Measurements from ENCODE around the gene TBC1D25. TPM values are rescaled to one million over a fixed set of nuclear protein-coding genes. Genes with fewer than 3 reads are reported as not detected.

TBC1D25 gene
- polyA plus RNA-seq, 1 of the 3 experiments (the other 2 are of a cell fraction): 18.4 TPM

- Histone ChIP-seq H3K27me3 (ENCODE audit: insufficient read depth) (no peaks in the 10 kb centered on the region; the same call in 1 of the 2 replicates), H3K36me3 (replicated peaks in 1 of 2; ENCODE audit: control insufficient read depth in 1 of 2, insufficient read depth in 2 of 2, low read length in 1 of 2) (no peaks in the 10 kb centered on the region), H3K9me2 (no peaks in the 10 kb centered on the region), H2AFZ (ENCODE audit: low read depth) (peak within 1 kb of the TSS; percentile 84), H3F3A (replicated peaks; ENCODE audit: insufficient read depth) (no peaks in the 10 kb centered on the region), H3K79me2 (ENCODE audit: insufficient read depth) (no peaks in the 10 kb centered on the region), H3K27ac (ENCODE audit: low read depth in 2 of 2, low read length in 1 of 2) (peak within 1 kb of the TSS in 1 of 2 experiments; percentile 48; a peak in 1 of 4 replicates), H3K9ac (peak within 1 kb of the TSS; percentile 70), H3K4me1 (ENCODE audit: control insufficient read depth in 1 of 2, insufficient read depth in 2 of 2, low read depth in 1 of 2, low read length in 1 of 2) (peaks cover 0 to 12% of the 10 kb centered on the region in 2 experiments; a peak in 1 of 4 replicates), H3K9me3 (no peaks in the 10 kb centered on the region), H4K20me1 (ENCODE audit: insufficient read depth) (no peaks in the 10 kb centered on the region), H3K4me3 (ENCODE audit: low read depth in 2 of 2, low read length in 1 of 2) (peak within 1 kb of the TSS; percentile 64 to 68), H3K4me2 (peak within 1 kb of the TSS; percentile 82)
- TF ChIP-seq ZBTB33 (IDR thresholded peaks at IDR 0.05; ENCODE audit: borderline replicate concordance, low read depth): no peak
- no peak for TF ChIP-seq REST (IDR thresholded peaks at IDR 0.05; ENCODE audit: low read depth, low read length)
- peak; percentile 28; the same call in 1 of the 2 replicates for TF ChIP-seq TAF1 (IDR thresholded peaks at IDR 0.05; ENCODE audit: borderline replicate concordance, low read depth, low read length)
- TF ChIP-seq RXRA (IDR thresholded peaks at IDR 0.05; ENCODE audit: borderline replicate concordance, low read depth): no peak
- TF ChIP-seq CTCF (IDR thresholded peaks at IDR 0.05): no peak
- TF ChIP-seq SIN3A (IDR thresholded peaks at IDR 0.05; ENCODE audit: borderline replicate concordance, low read depth, low read length): no peak
- peak; percentile 67; the same call in 1 of the 2 replicates for TF ChIP-seq POLR2AphosphoS5 (IDR thresholded peaks at IDR 0.05; ENCODE audit: low read depth, low read length)
- TF ChIP-seq GATA2 (CRISPR knock-in tag; IDR thresholded peaks at IDR 0.05): no peak
- TF ChIP-seq MXI1 (IDR thresholded peaks at IDR 0.05; ENCODE audit: low read depth, low read length): peak; percentile 26; the same call in 1 of the 2 replicates
- TF ChIP-seq MAX (IDR thresholded peaks at IDR 0.05; ENCODE audit: low read depth): 0 out of 2 replicates have a peak, but pooled peaks have one; percentile 25
- DNase-seq: peak; percentile 92
- POLR2A ChIA-PET: no interaction called here
- 44% methylated on average over 32 of the region's 65 CpGs for WGBS (ENCODE audit: low lambda C conversion rate)
- CTCF ChIA-PET: interaction anchor here (1.2 kb wide), 1 partner anchor 11 kb away, joined by 3 read pairs; no protein-coding TSS in a partner anchor
Measured at GRCh38 chrX:48508400-48509244, 30.9 kb upstream of the TBC1D25 start, which contains the start of gene PORCN. Gene PORCN, plus strand, starts transcription at chrX:48508992. Its CDS starts 829 bp downstream, at chrX:48509821.
